HG02852 (cell line): Measurements from ENCODE around the gene RBX1.
A peak's percentile ranks its signal among the peaks of the same experiment; 100 is the strongest.
"Not testable (repeated sequence)": the region's sequence is repeated elsewhere in the genome, so short reads cannot be mapped to it uniquely, and the experiment has no call there.

ENCODE experiments used
- ATAC-seq: cut with Tn5 transposase; IDR thresholded peaks from one replicate; pipeline ENCODE4 v1.9.1; 2021; ENCODE audit warnings: mild to moderate bottlenecking, moderate library complexity; ENCODE audit not compliant: unreplicated experiment

The RBX1 gene

DNA sequence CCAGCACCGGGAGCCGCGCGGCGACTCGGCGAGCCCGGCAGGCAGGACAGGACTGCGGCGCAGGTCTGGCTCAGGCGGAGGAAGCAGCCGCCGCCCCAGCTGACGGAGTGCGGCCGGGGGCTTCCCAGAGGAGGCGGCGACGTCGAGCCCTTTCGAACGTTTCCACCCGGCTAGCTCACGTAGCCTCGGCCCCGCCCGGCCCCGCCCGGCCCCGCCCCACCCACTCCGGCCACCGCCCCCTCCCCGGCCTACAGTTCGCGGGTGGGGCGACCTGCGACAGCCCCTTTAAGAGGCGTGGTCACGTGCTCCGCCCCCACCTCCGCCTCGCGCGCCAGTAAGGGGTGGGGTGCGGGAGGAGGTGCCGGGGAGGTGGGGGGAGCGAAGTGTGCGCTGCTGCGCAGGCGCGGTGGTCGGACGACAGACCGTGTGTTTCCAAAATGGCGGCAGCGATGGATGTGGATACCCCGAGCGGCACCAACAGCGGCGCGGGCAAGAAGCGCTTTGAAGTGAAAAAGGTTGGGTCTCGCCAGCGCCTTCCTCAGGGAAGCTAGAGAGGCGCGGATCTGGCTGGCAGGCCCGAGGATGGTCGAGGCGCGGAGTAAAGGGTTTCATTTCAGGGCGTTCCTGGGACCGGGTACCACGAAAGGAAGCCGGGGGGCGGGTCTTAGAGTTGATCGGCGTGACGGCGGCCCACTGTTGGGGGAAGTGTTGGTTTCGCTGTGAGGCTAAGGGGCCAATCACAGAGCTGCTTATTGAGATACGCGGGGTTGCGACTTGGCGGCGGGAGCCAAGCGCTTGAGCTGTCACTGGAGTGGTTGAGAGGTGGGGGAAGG, at the start of gene RBX1:
RBX1 (plus strand) TSS at position 417 of the 833 bp plus-strand sequence; CDS start at position 438, 21 bp downstream.
- peak; percentile 78 for ATAC-seq

DNA sequence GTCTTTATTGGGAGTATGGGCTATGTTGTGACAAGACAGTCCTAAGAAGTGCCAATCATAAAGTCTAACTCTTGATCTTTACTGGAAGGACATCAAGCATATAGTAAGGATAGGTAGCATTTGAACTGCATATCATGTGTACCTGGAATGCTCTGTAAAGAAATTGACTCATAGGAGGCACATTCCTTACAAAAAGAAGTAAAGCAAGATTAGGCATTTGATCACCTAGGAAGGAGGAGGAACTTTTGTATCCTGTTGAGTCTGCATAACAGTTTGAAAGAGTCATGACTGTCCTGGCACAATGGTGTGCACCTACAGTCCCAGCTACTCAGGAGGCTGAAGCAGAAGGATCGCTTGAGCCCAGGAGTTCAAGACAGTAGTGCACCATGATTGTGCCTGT, 47.1 kb upstream of the RBX1 start:
- ATAC-seq: no peak

DNA sequence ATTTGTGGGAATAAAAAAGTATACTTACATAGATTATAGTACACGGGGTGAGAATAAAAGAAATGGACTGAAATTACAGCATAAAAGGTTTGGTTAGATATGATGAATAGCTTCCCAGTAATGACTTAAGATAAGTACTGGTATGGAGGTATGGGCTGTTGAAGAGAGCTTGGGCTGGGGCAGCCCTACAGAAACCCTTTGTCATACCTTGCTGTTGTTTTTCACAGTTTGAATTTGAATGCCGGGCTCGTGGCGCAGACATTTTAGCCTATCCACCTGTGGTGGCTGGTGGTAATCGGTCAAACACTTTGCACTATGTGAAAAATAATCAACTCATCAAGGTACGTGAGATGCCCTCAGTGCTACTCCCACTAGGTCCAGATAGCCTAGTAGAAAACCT, 42.3 kb upstream of the RBX1 start:
- ATAC-seq: no peak

DNA sequence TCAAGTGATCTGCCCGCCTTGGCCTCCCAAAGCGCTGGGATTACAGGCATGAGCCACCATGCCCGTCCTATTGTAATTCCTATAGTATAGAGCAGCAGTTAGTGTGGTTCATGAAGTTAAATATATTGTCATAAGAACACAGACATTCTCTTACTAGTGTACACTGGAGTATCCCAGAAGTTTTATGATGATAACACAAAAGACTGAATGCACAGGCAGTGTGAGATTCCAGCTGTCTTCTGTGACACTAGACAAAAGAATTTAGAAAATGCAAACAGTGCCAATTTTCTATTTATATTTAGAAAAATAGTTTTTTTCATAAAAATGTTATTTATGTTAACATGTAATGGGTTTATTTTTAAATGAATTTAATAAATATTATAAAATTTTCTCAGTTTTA, 39.4 kb upstream of the RBX1 start:
- ATAC-seq: no peak

DNA sequence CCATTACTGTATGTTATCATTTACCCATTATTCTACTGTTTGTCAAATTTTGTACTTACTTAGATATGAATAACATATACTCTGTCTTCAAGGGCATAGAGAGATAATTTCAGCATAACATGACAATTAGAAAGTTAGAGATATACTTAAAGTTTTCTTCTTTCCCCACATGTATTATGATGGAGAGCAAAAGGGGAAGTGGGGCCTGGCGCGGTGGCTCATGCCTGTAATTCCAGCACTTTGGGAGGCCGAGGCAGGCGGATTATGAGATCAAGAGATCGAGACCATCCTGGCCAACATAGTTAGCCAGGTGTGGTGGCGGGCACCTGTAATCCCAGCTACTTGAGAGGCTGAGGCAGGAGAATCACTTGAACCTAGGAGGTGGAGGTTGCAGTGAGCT, 38.2 kb upstream of the RBX1 start:
- ATAC-seq: not testable (repeated sequence)

DNA sequence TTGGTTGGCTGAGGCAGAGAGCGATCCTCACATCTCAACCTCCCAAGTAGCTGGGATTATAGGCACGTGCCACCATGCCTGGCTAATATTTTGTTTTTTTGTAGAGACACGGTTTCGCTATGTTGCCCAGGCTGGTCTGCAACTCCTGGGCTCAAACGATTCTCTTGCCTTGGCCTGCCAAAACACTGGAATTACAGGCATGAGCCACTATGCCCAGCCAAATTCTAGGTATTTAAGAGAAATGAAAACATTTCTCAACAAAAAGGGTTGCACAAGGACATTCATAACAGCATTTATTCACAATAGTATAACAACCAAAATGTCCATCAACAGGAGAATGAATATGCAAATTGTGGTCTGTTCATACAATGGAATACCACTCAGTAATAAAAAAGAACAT, 31.7 kb upstream of the RBX1 start:
- no peak for ATAC-seq

DNA sequence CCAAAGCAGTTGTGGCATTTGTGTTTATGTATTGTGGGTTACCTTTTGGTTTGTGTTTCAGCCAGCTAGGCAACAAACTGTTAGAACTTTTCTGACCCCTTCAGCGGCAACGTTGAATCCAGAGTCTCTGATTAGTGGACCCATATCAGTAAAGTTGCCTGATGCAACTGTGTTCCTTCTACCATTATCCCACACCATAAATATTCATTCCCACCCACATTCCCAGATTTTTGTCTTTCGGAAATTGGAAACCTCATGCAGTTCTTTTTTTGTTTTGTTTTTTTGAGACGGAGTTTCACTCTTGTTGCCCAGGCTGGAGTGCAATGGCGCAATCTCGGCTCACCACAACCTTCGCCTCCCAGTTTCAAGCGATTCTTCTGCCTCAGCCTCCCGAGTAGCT, 30.7 kb upstream of the RBX1 start:
- no peak for ATAC-seq

DNA sequence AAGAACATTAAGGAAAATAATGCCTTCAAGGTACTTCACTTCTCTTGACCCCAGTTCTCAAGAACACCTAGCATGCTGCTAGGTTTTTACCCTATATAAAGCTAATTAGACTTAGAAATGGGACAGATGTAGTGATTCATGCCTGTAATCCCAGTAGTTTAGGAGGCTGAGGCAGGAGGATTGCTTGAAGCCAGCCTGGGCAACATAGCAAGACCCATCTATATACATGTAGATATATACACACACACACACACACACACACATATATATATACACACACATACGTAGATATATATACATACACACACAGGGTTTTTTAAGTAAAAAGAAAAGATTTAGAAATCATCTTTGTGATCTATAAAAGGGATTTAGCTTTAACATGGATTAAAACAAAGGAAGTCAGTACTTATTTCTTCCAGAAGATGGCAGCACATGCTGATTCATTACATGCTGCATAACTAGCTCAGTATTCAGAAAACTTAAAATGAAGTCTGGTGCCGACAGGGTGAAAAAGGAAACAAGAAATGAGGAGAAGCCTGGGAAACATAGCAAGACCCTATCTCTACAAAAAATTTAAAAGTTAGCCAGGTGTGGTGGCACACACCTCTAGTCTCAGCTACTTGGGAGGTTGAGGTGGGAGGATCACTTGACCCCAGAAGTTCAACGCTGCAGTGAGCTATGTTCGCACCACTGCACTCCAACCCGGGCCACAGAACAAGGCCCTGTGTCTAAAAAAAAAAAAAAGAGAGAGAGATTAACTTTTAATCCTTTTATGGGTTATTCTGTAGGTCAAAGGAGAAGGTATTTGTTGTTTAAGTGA, 28.5 kb upstream of the RBX1 start:
- ATAC-seq: no peak

DNA sequence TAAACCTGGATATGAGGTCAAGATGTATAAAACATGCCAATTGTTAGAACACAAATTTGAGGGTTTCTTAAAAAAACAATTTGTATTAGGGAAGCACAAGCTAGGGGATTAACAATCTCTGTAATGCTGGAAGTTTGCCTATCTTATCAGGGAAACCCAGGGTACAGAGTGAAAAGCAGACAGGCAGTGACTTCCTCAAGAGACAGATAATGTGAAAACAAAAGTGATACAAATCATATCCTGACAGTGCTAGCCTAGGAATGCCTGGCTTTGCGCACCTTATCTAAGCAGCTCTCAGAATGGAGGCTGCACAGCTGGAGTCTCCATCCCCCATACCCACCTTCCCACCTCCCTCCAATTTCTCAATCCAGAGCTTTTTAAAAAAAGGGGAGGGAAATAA, 22.5 kb upstream of the RBX1 start:
- no peak for ATAC-seq

DNA sequence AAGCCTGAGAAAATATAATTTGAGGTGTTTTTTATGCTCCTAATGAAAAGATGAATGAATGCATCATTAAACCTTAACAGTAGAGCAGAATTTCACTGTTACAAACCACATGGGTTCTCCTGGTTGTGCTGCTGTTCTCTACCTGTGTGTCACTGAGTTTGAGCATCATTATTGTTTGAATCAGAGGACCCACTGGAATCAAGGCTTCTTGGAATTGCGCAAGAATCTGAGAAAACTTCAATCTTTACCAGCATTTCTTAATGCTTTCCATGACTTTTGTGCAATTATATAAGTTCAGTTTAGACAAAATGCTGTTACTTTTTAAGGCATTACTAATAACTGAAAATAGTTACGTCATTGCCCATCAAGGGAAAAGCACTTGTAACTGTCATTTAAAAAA, 18.8 kb upstream of the RBX1 start:
- no peak for ATAC-seq

DNA sequence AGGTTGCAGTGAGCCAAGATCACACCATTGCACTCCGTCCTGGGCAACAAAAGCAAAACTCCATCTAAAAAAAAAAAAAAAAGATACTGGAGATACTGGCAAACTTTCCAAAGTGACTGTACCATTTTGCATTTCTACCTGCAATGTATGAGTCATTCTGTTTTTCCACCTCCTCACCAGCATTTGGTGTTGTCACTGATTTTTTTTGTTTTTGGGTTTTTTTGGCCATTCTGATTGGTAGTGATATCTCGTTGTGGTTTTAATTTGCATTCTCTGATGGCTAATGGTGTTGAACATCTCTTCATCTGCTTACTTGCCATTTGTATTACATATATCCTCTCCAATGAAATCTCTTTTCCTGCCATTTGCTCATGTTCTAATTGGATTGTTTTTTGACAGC, 12.0 kb upstream of the RBX1 start:
- no peak for ATAC-seq

DNA sequence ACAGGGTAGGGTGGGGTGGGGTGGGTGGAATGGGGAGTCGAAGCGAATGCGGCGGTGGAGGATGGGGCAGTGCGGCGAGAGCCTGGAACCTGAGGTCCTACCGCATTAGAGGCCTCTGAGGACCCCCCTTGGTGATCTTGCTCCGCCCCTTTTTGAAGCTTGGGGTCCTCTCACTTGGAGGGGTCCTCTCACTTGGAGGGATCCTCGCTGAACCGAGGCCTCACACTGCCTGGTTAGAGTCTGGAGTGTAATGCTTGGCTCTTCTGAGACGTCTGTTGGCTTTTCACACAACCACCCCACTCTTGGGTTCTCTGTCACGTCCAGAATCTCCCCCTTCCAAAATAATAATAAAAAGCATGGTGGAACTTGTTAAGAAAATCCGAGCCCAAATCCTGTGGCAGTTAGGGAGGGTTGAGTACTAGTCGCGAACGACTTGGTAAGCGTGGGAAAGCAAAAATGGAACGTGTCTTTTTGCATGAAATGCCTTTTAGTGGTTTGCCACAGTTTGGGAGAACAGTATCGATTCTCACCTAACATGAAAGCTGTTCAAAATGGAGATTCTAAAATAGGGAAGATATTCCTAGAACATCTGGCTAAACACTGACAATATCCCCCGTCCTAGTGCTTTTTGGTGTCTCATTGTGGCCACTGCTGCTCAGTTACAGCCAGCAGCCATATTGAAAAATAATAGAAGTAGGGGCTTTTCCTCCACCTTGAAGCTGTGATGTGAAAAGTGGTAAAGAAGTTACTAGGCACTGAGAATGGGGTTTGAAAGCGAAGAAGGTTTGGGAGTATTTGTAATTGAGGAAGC, 822 bp downstream of the RBX1 start:
- ATAC-seq: no peak

DNA sequence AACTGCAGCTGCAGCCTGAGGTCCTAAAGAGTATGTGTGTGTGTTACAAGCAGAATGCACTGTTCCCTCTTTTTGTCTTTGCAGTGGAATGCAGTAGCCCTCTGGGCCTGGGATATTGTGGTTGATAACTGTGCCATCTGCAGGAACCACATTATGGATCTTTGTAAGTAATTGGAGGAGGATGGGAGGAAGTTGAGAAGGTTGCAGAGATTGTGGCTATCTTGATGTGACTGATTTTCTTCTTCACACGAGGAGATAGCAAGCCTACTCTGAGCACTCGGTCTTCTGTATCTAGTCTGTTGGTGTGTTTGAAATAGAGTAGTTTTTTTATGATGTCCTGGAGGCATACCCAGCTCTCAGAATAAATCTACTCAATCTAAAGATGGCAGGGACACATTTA, 2.3 kb downstream of the RBX1 start:
- ATAC-seq: no peak

DNA sequence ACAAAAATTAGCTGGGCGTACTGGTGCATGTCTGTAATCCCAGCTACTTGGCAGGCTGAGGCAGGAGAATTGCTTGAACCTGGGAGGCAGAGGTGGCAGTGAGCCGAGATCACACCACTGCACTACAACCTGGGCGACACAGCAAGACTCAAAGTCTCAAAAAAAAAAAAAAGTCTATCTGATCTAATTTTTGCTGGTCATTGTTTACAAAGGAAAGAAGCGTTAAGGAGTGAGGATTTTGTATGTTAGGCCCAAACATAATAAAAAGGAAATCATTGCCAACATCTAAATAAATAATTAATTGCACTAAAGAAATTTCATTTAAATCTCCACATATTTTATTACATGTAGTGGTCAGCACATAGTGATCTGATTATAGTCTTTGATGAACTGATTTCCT, 2.9 kb downstream of the RBX1 start:
- no peak for ATAC-seq

DNA sequence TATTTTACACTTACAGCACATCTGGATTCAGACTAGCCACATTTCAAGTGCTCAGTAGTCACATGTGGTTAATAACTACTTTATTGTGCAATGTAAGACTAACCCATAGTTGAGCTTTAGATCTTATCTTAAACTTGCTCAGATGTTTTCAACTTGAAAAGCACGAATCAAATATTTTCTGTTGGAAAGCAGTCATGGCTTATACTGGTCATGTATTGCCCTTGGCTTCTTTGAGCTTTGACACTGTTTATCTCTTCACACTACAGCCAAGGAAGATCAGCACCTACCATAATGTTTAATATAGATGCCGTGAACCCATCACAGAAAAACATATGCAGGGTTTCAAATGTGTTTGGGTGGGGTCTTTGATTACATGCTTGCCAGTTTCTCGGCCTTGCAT, 4.4 kb downstream of the RBX1 start:
- no peak for ATAC-seq

DNA sequence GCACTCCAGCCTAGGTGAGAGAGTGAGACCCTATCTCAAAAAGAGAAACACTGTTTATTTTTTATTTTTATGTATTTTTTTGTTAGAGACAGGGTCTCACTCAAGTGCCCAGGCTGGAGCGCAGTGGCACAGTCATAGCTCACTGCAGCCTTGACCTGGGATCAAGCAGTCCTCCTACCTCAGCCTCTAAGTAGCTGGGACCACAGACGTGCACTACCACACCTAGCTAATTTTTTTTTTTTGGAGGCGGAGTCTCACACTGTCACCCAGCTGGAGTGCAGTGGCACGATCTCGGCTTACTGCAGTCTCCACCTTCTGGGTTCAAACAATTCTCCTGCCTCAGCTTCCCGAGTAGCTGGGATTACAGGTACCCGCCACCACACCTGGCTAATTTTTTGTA, 6.4 kb downstream of the RBX1 start:
- ATAC-seq: no peak

DNA sequence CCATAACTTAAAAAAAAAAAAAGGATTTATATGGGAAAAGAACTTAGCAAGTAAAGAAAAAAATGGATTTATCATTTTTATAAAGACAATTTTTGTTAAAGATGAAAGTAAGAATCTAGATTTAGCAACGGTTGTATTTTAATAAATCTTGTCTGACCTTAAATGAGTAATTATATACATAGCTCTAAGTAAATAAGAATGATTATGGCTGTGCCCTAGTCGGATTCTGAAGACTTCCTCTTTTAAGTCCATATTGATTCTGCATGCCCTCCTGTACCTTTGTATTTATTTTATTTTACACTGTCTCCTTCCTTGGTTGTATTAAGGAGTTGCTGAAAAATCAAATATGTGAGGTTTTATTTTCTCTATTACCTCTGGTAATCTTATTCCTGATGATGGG, 7.1 kb downstream of the RBX1 start:
- no peak for ATAC-seq

DNA sequence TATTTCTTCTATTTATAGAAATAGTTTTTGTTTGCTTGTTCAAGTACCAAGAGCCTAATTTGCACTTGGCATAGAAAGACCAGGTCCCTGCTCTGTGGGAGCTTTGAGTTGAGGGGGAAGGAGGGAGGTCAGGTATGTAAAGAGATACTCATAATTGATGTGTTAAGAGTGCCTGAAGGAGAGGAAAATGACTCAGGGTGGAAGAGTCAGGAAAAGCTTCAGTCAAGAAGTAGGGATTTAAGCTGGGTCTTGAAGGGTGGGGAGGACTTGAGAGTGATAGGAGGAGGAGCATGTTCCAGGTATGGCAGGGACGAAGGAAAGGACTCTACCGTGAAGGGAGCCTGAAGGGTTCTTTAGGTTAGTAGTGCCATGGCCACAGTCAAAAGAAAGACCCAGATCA, 9.0 kb downstream of the RBX1 start:
- no peak for ATAC-seq

DNA sequence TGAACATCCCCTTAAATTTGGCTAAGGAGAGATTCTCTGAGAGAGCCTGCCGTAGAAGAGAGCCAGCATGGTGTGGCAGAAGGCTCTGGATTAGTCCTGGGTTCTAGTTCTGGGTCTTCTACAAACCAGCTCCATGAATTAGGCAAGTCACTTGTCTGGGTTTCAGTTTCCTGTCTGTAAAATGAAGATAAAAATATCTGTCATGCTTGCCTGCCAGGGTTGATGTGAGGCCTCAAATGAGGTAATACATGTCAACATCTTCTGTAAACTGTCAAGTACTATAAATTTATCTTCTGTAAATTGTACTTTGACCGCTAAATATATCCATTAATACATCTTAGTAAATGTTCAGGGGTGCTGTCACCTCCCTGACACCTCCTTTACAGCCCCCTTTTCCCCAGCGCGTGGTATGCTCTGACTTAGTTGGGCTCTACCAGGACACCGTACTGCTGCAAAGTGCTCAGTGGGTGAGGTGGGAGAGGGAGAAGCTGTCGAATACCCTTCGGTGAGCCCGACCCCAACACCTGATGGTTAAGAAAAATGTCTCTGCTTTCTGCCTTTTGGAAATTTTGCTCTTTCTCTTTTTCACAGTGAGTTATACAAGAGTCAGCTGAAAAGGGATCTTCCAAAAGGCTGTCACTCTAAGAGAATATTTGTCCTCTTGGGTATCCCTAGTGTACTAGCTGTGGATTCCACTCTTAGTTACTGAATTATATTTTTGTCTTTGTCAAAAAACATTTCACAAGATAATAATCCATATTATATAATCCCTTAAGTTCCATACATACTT, 15.0 kb downstream of the RBX1 start:
- ATAC-seq: no peak

DNA sequence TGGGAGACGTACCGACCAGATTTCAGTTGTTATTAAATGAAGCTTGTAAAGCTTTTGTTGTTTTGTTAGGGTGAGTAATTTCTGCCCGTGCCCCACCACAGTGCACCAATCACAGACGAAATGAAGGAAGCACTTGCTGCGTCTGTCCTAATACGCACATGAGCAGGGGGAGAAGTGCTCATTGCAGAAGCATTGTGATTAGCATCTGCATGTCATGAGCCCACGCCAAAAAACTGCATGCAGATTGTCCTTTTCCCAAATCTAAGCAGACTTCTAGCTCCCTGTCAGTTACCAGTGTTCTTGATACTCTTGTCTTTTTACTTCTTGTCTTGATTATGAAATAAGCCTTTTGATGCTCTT, 15.5 kb downstream of the RBX1 start:
- ATAC-seq: no peak
